Right atrium auricular region (tissue), 2 donors: ENCODE results near the gene SKAP1. TPM values are rescaled to one million over a fixed set of nuclear protein-coding genes. Genes with fewer than 3 reads are reported as not detected.

Experiments
- DNase-seq: peaks from one replicate; pipeline ENCODE4 v3.0.0-alpha.2; 2019; ENCODE audit warnings: low spot score
- H3K27ac ChIP-seq, 2 donors: fragments of 200-600 bp; sonication (generic); 1 replicate in 1 of 2; 2 replicates in 1 of 2; pipeline ENCODE4 v1.5.1; 2016 to 2019
- H3K27me3 ChIP-seq, 2 donors: fragments of 200-600 bp; sonication (generic); one replicate each; pipeline versions ENCODE4 v1.5.1 to v1.6.0; 2017 to 2019
- H3K36me3 ChIP-seq: fragments of 200-600 bp; sonication (generic); one replicate; pipeline ENCODE4 v1.5.1; 2016
- H3K4me1 ChIP-seq, 2 donors: fragments of 200-600 bp; sonication (generic); one replicate each; pipeline versions ENCODE4 v1.5.1 to v1.6.0; 2017 to 2019
- H3K4me3 ChIP-seq, 2 donors: fragments of 200-600 bp; sonication (generic); 1 replicate in 1 of 2; 2 replicates in 1 of 2; pipeline ENCODE4 v1.5.1; 2017 to 2019; ENCODE audit warnings: mild to moderate bottlenecking in 1 of 2, moderate library complexity in 1 of 2
- H3K9me3 ChIP-seq, 2 donors: fragments of 200-600 bp; sonication (generic); one replicate each; pipeline ENCODE4 v1.5.1; 2019
- CTCF ChIP-seq, 2 donors: fragments of 200-600 bp; sonication (generic); IDR thresholded peaks; one replicate each; pipeline ENCODE4 v1.5.1; 2019; ENCODE audit warnings: antibody characterized with exemption in 2 of 2
- total RNA-seq, 2 donors: library from RNA; depleted of rRNA; stranded (reverse); fragments of >200 nt; gene quantifications; one replicate each; pipeline ENCODE4 v1.1.0, GENCODE V29; 2016

Gene SKAP1
- total RNA-seq, 2 donors from 2014 or later: not detected

GRCh38 chr17:48163809-48164208, 266.2 kb downstream of the SKAP1 start:
- DNase-seq: no peak
- Histone ChIP-seq H3K27ac (no peak overlapping the region), H3K4me1 (no peaks in the 10 kb centered on the region), H3K36me3 (no peaks in the 10 kb centered on the region), H3K9me3 (no peaks in the 10 kb centered on the region), H3K27me3 (no peaks in the 10 kb centered on the region), H3K4me3 (no peak overlapping the region)
- no peak for TF ChIP-seq CTCF (IDR thresholded peaks at IDR 0.05)

GRCh38 chr17:48162946-48163506, 267.0 kb downstream of the SKAP1 start:
- no peak for TF ChIP-seq CTCF (IDR thresholded peaks at IDR 0.05)

GRCh38 chr17:48162306-48162934, 267.6 kb downstream of the SKAP1 start:
- TF ChIP-seq CTCF (IDR thresholded peaks at IDR 0.05): no peak
- Histone ChIP-seq H3K4me1 (no peaks in the 10 kb centered on the region), H3K27ac (no peak overlapping the region)

More at GRCh38 chr17:48162946-48163506, 267.0 kb downstream of the SKAP1 start:
- Histone ChIP-seq H3K4me3 (no peak overlapping the region), H3K27me3 (no peaks in the 10 kb centered on the region), H3K9me3 (no peaks in the 10 kb centered on the region), H3K36me3 (no peaks in the 10 kb centered on the region), H3K27ac (no peak overlapping the region), H3K4me1 (no peaks in the 10 kb centered on the region)
- no peak for DNase-seq

GRCh38 chr17:48161127-48161905, 268.7 kb downstream of the SKAP1 start:
- Histone ChIP-seq H3K27me3 (no peaks in the 10 kb centered on the region), H3K4me3 (no peak overlapping the region), H3K36me3 (no peaks in the 10 kb centered on the region), H3K9me3 (no peaks in the 10 kb centered on the region), H3K27ac (no peak overlapping the region), H3K4me1 (no peaks in the 10 kb centered on the region)
- DNase-seq: no peak
- TF ChIP-seq CTCF (IDR thresholded peaks at IDR 0.05): no peak

More at GRCh38 chr17:48162306-48162934, 267.6 kb downstream of the SKAP1 start:
- Histone ChIP-seq H3K9me3 (no peaks in the 10 kb centered on the region), H3K27me3 (no peaks in the 10 kb centered on the region), H3K4me3 (no peak overlapping the region), H3K36me3 (no peaks in the 10 kb centered on the region)
- DNase-seq: no peak

- H3K9me3 ChIP-seq: no peaks in the 10 kb centered on the region
- DNase-seq: no peak
- no peaks in the 10 kb centered on the region for H3K27me3 ChIP-seq
- no peaks in the 10 kb centered on the region for H3K4me1 ChIP-seq
- no peak for TF ChIP-seq CTCF (IDR thresholded peaks at IDR 0.05)
- H3K4me3 ChIP-seq: no peak overlapping the region
- no peaks in the 10 kb centered on the region for H3K36me3 ChIP-seq
- no peak overlapping the region for H3K27ac ChIP-seq
These were observed 269.6 kb downstream of the SKAP1 start for GRCh38 chr17:48160177-48161081.
